CD4-positive, alpha-beta T cell treated with Interleukin-2 at 100 ng/mL for 4 hours (primary cell): ENCODE measurements around the gene RABL3.
"Not testable (repeated sequence)": the region's sequence is repeated elsewhere in the genome, so short reads cannot be mapped to it uniquely, and the experiment has no call there.

Experiments
- DNase-seq: peaks from one replicate; pipeline ENCODE4 v3.0.0-alpha.2; 2020; ENCODE audit warnings: low spot score

Gene RABL3

DNA sequence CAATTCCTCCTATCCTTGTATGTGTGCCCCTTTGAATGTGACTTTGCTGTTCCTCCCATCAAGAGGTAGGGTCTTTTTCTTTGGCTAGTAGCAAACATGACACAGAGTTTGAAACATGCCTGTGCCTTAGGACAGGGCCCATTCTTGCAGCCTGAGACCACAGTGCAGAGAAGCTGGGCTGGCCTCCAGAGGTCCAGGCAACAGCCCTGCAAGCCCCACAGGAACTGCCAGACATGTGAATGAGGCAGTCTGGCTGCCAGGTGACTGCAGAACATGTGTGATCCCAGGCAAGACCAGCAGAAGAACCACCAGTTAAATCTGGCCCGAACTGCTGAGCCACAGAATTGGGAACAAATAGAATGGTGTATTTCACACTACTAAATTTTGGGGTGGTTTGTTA lies 59.1 kb downstream of the RABL3 start:
- no peak for DNase-seq

DNA sequence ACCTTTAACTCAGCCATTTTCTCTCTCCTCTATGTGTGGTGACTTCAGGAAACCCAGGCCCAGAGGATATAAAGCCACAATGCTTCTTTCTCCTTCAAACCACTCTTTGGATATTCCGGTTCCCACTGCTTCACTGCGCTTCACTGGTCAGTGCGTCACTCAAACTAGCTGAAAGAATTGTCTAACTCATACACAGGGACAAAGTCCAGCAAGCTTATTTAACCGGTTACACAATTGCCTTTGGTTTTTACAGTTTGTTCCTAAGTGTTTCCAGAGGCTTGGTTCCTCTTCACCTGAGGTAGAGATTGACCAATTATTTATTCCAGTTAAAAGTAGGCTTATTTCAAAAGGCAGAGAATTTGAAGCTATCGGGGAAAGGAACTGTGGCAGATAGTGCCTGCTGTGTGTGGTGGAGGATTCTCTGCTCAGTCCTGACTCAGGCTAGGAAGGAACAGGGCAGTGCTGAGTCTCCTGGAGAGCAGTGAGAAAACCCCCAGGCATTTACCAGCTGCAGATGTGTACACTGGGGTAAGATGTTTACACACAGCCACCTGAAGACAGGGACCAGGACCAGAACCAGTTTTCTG lies 60.1 kb downstream of the RABL3 start, which contains the start of gene HGD:
Gene HGD, minus strand, starts transcription at position 145 of the 587 bp plus-strand sequence. Its CDS starts 128 bp downstream, at position 17.
- DNase-seq = no peak

DNA sequence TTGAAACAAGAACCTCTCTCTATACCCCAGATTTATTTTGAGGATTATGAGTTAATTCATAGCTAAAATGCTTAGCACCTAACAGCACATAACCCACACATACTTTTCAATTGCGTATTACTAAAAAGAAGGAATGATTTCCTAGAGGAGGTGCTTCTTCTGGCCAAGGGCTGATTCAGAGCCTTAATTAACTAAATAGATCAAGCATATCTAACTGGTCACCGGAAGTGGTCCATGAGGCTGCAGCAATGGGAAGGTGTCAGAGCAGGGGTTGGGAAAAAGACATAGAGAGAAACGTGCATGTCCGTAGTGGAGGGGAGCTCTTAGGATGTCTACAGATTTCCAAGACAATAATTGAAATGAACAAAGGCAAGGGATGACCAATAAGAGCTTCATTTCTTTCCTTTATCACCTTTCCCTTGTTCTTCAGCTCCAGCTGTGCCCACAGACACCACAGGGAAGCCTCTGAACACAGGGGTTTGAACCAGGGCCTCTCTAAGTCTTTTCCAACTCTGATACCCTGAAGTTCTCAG lies 60.7 kb downstream of the RABL3 start:
- DNase-seq = no peak

DNA sequence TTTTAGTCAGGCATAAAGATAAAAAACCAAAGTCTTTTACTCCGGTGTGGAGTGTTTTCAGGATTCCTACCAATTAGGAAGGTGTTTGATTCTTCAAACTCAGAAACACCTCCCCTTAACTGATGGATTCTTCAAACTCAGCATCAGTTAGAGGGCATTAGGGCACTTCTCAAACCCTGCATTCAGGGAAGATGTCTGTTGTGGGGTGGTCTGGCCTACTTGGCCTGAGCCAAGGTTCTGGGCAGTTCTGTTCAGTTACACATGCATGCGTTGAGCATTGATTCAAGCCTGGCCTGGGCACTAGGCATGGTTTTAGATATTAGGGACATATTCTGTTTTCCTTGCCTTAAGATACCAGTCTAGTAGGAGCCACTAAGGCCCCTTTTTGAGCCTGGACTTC lies 61.3 kb downstream of the RABL3 start:
- no peak for DNase-seq

DNA sequence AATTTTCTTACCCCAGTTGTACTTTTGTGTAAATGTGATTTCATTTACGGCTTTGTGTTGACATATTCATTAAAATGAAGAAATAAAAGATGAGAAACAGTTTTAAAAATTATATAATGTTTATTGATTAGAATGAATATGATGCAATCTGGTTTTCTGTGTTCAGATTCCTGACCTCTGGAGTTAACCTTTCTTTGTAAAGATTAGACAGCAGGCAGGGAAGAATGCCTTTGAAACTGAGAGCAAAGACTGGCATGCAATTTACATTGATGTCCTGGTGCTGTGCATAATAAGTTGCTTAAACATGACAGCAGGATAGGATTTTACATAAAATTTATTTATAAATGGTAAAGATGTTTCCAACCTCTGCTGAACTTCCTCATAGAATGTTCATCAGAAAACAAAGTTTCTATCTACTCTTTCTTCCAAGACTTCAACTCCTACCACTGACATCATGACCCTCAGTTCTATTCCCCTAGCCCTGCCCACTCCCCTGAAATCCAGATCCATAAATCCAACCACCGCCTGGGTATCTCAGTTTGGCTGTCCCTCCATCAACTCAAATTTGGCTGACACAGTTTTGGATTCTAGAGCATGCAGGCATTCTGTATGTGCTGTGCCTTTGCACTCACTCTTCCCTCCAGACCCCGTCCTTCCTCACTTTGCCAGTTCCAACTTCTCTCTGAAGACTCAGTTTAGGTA lies 62.0 kb downstream of the RABL3 start:
- no peak for DNase-seq

DNA sequence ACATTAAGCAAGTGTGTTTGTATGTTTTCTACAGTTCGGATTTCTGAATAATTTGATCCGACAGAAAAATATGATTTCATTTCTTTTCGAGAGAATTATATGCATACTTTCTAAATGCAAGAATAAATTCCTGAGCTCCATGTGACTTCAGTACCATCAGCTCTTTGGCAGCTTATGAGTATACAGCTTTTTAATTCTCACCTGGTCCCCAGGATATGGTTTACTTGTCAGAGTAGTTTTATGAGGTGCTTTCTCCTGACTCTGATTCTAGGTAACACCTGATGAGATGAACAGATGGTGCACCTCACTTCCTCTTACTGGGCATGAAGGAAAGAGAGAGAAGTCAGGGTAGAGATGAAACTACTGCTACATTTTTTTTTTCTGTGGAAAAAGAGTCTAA lies 63.3 kb downstream of the RABL3 start:
- no peak for DNase-seq

DNA sequence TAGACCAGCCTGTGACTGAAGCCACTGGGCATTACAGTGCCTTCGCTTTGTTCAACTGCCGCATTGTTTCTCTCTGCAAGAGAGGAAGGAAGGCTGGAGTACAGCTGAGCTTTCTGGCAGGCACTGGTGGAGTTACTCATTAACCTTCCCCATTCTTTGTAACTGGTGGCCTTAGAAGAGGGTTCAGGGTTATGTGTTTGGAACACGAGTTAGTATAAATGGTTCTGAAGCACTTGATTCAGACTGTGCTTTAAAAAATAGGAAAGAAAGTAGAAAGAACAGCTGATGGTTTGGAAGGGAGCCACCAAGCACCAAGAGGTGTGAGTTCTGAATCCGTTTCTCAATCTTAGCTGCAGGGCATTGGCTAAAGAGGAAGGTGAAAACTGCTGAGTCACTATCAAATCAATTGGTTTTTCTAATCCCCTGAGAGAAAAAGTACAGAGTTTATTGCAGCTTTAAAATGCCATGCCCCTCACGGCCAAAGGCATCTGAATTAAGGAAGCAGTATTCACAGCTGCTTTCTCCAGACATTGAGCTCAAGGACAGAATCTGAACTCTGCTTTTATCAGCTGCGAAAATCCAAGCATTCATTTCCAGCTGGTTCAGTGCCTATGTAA lies 63.9 kb downstream of the RABL3 start:
- DNase-seq = no peak

DNA sequence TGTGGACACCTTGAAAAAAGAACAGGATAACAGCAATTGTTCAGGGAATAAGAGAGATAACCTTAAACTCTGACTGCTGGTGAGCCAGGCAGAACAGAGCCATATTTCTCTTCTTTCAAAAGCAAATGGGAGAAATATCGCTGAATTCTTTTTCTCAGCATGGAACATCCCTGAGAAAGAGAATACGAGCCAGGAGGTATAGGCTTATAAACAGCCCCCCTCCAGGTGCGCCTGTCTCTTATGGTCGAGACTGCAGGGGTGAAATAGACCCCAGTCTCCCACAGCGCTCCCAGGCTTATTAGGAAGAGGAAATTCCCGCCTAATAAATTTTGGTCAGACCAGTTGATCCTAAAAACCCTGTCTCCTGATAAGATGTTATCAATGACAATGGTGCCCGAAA lies 65.1 kb downstream of the RABL3 start:
- DNase-seq = not testable (repeated sequence)

DNA sequence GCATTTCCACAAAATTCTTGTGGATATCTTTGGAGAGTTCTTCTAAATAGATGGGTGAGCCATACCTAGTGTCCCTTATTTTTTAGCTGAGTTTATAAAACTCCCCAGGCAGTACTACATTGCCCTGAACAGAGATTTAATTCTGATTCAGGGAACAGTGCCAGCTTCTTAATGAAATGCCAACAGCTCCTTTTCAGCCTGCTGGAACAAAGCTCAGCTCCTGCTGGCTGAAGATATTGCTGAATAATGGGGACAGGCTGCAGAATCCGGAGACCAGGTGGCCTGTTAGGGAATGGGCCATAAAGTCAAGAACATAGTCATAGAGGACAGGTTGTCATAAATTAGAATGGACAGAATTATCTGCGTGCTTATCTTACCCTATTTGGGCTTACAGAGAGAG lies 69.2 kb downstream of the RABL3 start:
- DNase-seq = no peak

DNA sequence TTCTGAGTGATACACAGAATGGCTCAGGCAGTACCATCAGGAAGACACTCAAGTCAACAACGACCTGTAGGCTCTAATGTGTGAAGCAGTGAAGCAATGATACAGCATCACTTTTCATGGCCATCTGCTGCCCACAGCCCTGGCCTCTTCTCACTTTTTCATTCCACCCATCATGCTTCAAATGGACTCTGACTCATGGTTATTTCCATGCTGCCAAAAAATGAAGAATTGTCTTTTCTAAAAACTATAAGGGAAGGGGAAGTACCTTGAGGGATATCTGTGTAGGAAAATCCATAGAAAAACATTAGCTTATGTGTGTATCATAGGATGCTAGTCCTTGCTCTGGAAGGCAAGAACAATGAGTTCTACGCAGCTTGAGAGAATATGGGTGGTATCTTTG lies 71.7 kb downstream of the RABL3 start:
- no peak for DNase-seq

DNA sequence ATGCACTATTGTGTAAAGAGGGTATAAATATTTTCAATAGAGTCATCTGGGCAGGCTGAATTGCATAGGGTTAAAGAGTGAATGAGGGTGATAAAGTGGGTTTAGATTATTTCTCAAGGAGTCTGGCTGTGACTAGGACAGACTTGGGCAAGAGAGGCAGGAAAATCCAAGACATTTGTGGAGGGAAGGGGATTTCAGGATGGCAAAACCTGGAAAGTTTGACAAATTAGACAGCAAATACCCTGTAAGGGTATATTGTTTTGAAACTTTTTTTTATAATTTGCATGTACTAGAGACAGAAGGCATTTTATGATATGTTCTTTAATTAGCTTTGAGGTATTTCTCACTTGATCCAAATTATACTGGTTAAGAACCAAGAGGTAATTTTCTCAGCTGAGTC lies 77.4 kb downstream of the RABL3 start:
- no peak for DNase-seq

DNA sequence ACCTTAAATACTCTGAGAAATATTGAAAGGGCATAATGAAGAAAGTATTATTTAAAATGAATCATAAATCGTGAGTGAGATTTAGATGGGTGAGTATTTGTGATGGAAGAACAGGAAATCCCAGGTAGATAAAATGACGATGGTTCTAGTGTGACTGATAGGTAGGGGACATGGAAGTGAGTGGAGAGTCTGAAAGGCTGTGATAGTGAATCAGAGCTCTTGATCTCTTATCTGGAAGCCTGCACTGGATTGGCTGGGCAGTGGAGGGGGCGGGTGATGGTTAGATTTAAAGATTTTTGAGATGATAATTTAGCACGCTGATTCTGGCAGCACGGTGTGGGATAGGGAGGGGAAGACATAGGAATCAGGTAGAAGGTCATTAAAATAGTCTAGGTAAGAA lies 80.4 kb downstream of the RABL3 start:
- no peak for DNase-seq

DNA sequence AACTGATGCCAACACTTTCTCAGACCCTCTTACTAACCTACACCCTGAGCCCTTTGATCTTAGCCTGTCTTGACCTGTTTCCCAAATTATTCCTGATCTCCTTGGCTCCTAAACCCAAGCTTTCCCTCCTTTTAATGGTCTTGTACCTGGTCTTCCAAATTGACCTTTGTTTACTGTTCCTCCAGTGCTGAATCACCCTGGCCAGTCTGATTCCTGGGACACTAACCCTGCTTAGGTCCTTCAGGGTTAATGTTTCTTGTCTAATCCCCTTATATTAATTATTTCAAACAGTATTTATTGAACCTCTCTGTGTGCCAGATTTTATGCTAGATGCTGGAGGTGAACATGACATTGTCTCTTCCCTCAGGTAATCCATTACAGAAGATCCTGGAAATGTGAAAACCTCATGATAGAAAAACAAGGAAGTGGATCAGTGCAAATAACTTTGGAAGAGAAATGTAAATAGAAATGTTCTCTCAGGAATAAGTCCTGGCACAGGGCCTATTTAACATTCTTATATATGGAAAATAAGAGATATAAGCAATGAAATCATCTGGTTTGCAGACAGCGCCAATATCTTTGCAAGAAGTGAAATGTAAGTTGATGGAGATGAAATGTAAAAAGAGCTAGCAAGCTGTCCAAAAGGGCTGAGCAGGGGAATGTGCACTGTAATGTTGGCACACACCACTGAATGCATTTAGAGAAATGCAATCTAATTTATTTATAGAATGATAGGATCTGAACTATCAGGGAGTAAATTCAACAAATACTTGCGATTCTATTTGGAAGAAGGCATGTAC lies 81.0 kb downstream of the RABL3 start:
- no peak for DNase-seq

DNA sequence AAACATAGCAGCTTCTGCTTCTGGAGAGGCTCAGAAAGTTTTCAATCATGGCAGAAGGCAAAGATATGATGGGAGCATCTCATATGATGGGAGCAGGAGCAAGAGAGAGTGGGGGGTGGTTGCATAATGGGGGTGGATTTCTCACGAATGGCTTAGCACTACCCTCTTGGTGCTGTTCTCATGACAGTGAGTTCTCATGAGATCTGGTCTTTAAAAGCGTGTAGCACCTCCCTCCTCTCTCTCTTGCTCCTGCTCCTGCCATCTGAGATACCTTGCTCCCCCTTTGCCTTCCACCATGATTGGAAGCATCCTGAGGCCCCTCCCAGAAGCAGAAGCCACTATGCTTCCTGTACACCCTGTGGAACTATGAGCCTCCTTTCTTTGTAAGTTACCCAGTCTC lies 82.5 kb downstream of the RABL3 start:
- no peak for DNase-seq

DNA sequence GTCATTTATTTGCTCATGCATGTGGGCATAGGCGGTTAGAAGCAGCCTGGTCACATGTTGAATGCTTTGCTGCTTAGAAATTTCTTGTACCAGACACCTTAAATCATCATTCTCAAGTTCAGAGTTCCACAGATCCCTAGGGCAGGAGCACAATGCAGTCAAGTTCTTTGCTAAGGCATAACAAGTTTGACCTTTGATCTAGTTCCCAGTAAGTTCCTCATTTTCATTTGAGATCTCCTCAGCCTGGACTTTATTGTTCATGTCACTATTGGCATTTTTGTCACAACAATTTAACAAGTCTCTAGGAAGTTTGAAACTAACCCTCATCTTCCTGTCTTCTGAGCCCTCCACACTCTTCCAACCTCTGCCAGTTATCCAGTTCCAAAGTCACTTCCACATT lies 83.0 kb downstream of the RABL3 start:
- no peak for DNase-seq

DNA sequence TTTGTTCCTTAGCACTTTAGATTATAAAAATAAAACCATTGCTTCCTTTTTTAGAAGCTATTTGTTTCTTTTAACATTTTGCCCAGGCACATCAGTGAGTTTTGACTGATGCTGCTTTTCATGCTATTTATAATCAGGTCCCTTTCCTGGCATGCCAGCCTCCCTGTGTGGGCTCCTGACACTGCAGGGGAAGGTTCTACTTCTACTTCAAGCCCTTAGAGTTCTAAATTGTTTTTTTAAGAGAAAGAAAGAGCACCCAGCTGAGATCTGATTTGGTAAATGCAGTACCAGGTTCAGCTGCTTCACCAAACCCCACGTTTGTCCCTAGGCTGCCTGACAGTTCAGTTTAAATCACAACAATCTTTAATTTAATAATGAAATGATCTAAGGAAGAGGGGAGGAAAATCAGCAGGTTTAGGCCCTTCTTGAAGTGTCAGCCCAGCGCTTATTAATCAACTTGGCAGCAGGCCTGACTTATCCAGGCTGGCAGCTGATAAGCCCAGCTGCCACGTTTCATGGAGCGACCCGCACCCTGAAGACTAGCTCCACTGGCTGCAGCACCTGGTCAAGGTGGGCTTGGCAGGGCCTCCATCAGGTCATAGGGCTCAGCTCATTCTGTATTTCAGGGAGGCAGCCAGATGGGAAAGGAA lies 89.3 kb downstream of the RABL3 start:
- DNase-seq = no peak

DNA sequence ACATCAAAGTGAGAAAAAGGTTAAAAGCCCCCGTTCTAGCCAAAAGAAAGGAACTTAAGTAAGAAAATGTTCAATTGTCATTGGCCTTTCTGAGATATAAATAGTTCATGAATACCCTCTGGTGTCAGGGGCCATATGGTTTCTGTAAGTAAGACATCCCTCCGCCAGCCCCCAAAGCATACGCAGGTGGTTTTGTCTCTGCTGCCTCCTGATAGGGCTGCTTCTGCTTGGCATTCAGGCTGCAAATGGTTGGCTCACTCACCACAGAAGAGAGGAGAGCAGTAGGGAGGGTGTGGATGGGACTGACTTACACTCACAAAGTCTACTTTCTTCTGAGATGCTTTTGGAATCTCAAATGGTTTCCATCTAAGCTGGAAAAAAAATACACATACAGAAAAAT lies 90.0 kb downstream of the RABL3 start:
- no peak for DNase-seq

DNA sequence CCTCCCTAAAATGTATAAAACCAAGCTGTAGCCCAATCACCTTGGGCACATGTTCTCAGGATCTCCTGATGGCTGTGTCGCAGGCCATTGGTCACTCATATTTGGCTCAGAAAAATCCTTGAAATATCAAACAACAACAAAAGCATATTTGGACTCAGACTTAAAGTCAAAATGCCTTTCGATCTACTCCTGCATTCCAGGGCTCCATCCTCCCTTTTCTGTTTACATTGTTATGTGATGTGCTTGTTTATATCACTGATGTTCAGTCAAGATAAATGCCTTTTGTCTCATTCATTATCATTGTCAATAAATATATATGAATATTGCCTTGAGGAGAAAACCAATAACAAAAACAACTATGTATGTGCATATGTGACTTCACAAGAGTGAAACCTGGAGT lies 92.0 kb downstream of the RABL3 start:
- DNase-seq = no peak

DNA sequence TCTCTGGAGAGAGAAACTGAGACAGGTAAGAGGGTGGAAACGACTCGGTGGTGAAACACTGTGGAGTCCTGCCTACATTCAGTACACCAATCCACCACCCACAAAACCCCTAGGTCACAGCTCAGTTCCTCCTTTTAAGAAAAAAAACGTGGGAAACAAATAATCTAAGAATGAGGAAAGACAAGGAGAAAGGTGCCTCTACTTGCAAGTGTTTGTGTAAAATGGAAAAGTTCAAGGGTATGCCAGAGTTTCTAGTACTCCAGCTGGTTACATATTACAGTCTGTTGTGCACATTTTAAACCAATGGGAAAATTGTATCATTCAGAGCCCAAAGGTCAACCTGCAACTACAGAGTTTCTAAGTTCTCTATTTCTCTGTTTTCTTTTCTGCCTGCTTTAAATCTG lies 92.5 kb downstream of the RABL3 start:
- no peak for DNase-seq

DNA sequence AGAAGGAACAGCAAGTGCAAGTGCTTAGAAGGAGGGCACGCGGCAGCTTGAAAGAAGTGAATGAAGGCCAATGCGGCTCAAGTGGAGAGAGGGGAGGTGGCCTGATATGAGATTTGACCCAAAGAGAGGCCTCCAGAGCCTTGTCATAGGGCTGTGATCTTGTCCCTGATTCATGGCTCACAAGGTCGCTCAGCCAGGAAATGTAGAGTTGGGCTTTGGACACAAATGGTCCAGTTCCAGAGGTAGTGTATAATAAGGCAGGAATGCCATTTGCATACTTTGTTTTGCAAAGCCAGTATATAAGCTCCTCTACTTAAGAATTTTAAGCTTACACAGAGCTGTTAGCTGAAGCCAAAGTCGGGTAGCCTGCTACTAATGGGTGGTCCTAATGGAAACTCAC lies 94.0 kb downstream of the RABL3 start:
- no peak for DNase-seq

DNA sequence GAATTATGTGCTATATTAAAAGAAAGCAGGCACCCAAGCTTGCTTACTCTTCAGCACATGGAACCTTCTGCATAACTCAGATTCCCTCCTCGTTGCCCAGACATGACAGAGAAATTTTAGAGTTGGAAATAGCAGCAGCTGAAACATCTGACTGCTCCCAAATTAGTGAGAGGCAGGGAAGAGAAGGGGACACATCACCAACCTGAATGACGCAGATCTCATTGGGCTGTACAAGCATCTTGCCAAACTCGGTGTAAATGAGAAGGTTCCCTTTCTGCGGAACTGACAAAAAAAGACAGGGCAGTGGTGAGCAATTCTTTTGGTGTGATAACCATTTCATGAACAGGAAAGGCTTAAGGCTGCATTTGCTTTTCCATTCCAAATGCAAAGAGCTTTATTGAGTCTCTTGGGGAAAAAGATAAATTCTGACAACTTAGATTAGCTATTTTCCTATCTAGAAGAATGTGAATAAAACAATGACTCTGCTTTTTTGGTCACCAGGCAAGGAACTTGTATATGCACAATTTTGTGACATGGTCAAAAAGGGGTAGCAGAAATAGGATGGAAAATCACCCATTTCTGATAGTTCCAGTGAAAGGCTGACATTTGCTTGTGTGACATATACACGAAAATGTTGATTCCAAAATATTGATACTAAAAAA lies 95.4 kb downstream of the RABL3 start:
- DNase-seq = no peak
